DOHH2 (cell line): ENCODE data around the gene CSF2RB.

Experiments used
- CTCF ChIP-seq: fragments of 200-600 bp; sonication (generic); IDR thresholded peaks from one replicate; pipeline ENCODE4 v1.5.1; 2014; ENCODE audit warnings: antibody characterized with exemption, mild to moderate bottlenecking, low read depth, low read length; ENCODE audit not compliant: poor library complexity, severe bottlenecking
- EZH2phosphoT487 ChIP-seq: fragments of 200-600 bp; sonication (generic); IDR thresholded peaks from 2 replicates; pipeline ENCODE4 v1.6.1; 2017; ENCODE audit warnings: borderline replicate concordance, mild to moderate bottlenecking, antibody characterized with exemption, low read length, moderate library complexity, mixed read lengths

GRCh38 chr22:36872866-36873498 lies 40.4 kb upstream of the CSF2RB start:
- TF ChIP-seq CTCF (no peak), EZH2phosphoT487 (no peak)
